GM23248 (cell line): ENCODE data around the gene EPB41L4B.

Source experiments
- EZH2 ChIP-seq: fragments of 200-600 bp; sonication (generic); IDR thresholded peaks from 2 replicates; pipeline ENCODE4 v1.6.1; 2018; ENCODE audit warnings: antibody characterized with exemption, mild to moderate bottlenecking; ENCODE audit not compliant: insufficient read depth, poor library complexity, severe bottlenecking
- EZH2phosphoT487 ChIP-seq: fragments of 200-600 bp; sonication (generic); IDR thresholded peaks from 2 replicates; pipeline ENCODE4 v1.6.1; 2018; ENCODE audit warnings: antibody characterized with exemption, moderate library complexity, mild to moderate bottlenecking, low read depth; ENCODE audit not compliant: insufficient read depth

- TF ChIP-seq EZH2 = no peak
- TF ChIP-seq EZH2phosphoT487 = no peak
These were observed 147.9 kb downstream of the EPB41L4B start for GRCh38 chr9:109172935-109173334.
